Suprapubic skin (tissue), 4 donors: Measurements from ENCODE around the gene VTN.

Experiments
- POLR2A ChIP-seq, 2 donors: fragments of 450-650 bp; IDR thresholded peaks; one replicate each; pipeline ENCODE4 v1.6.1; 2017; ENCODE audit warnings: antibody characterized with exemption in 2 of 2, mild to moderate bottlenecking in 2 of 2, moderate library complexity in 2 of 2
- POLR2AphosphoS5 ChIP-seq, 3 donors: sonication (generic); formaldehyde crosslinking; IDR thresholded peaks; one replicate each; pipeline ENCODE4 v1.6.1; 2017; ENCODE audit warnings: antibody characterized with exemption in 3 of 3
- TF ChIP-seq, protein P1 (sequence below), 2 donors: fragments of 200-600 bp in 1 of 2; fragments of 450-650 bp in 1 of 2; sonication (generic) in 1 of 2; IDR thresholded peaks; one replicate each; pipeline ENCODE4 v1.5.1; 2016 to 2019; ENCODE audit warnings: antibody characterized with exemption in 2 of 2, mild to moderate bottlenecking in 1 of 2, moderate library complexity in 1 of 2

DNA sequence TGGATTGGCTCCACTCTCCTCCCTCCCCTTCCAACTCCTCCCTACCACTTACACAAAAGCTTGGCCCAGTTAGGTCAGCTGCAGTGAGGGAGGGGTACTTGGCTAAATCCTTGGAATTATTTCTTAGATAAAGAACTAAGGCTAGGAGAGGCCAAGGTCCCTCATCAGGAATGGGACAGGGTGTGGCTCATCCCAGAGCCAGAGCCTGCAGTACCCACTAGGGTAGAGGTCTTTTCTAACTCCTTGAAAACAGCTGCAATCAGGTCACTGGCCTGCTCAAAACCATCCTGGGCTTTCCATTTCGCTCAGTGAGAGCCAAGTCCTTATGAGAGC is 37.8 kb upstream of the VTN start:
- TF ChIP-seq, protein P1, sequence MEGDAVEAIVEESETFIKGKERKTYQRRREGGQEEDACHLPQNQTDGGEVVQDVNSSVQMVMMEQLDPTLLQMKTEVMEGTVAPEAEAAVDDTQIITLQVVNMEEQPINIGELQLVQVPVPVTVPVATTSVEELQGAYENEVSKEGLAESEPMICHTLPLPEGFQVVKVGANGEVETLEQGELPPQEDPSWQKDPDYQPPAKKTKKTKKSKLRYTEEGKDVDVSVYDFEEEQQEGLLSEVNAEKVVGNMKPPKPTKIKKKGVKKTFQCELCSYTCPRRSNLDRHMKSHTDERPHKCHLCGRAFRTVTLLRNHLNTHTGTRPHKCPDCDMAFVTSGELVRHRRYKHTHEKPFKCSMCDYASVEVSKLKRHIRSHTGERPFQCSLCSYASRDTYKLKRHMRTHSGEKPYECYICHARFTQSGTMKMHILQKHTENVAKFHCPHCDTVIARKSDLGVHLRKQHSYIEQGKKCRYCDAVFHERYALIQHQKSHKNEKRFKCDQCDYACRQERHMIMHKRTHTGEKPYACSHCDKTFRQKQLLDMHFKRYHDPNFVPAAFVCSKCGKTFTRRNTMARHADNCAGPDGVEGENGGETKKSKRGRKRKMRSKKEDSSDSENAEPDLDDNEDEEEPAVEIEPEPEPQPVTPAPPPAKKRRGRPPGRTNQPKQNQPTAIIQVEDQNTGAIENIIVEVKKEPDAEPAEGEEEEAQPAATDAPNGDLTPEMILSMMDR (IDR thresholded peaks at IDR 0.05), result no peak
- TF ChIP-seq POLR2A (IDR thresholded peaks at IDR 0.05) (no peak), POLR2AphosphoS5 (IDR thresholded peaks at IDR 0.05) (no peak)
